Suprapubic skin (tissue), 3 donors: ENCODE measurements around the gene GNAT1.

ENCODE experiments used
- POLR2AphosphoS5 ChIP-seq, 3 donors: sonication (generic); formaldehyde crosslinking; IDR thresholded peaks; one replicate each; pipeline ENCODE4 v1.6.1; 2017; ENCODE audit warnings: antibody characterized with exemption in 3 of 3
- TF ChIP-seq, protein P1 (sequence below), 2 donors: fragments of 200-600 bp in 1 of 2; fragments of 450-650 bp in 1 of 2; sonication (generic) in 1 of 2; IDR thresholded peaks; one replicate each; pipeline ENCODE4 v1.5.1; 2016 to 2019; ENCODE audit warnings: antibody characterized with exemption in 2 of 2, mild to moderate bottlenecking in 1 of 2, moderate library complexity in 1 of 2

DNA sequence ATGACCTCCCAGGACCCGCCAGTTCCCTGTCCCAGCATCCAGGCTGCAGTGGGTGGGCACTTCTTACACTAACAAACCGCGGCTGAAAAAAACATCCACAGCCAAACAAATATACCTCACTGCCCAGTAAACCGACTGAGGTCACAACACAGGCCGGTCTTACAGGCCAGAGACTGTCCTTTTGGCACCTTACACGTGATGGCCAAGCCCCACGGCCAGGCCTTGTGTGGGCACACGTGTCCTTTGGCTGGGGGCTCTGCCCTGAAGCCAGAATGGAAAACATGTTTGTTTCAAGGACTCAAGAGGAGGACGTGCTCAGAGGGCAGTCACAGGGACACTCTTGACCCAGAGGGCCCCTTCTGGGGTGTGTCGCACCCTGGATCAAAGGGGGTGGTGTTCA lies 23.4 kb downstream of the GNAT1 start:
- TF ChIP-seq, protein P1, sequence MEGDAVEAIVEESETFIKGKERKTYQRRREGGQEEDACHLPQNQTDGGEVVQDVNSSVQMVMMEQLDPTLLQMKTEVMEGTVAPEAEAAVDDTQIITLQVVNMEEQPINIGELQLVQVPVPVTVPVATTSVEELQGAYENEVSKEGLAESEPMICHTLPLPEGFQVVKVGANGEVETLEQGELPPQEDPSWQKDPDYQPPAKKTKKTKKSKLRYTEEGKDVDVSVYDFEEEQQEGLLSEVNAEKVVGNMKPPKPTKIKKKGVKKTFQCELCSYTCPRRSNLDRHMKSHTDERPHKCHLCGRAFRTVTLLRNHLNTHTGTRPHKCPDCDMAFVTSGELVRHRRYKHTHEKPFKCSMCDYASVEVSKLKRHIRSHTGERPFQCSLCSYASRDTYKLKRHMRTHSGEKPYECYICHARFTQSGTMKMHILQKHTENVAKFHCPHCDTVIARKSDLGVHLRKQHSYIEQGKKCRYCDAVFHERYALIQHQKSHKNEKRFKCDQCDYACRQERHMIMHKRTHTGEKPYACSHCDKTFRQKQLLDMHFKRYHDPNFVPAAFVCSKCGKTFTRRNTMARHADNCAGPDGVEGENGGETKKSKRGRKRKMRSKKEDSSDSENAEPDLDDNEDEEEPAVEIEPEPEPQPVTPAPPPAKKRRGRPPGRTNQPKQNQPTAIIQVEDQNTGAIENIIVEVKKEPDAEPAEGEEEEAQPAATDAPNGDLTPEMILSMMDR (IDR thresholded peaks at IDR 0.05), result no peak
- no peak for TF ChIP-seq POLR2AphosphoS5 (IDR thresholded peaks at IDR 0.05)
